ENCODE measurements around the gene PCDHGB6. TPM values are rescaled to one million over a fixed set of nuclear protein-coding genes. Genes with fewer than 3 reads are reported as not detected.
A peak's percentile ranks its signal among the peaks of the same experiment; 100 is the strongest.
"Not testable (repeated sequence)": the region's sequence is repeated elsewhere in the genome, so short reads cannot be mapped to it uniquely, and the experiment has no call there.

The PCDHGB6 gene
- total and polyA plus RNA-seq, 7 experiments from 2014 or later: 0.05 to 0.44 (median 0.16) TPM

DNA sequence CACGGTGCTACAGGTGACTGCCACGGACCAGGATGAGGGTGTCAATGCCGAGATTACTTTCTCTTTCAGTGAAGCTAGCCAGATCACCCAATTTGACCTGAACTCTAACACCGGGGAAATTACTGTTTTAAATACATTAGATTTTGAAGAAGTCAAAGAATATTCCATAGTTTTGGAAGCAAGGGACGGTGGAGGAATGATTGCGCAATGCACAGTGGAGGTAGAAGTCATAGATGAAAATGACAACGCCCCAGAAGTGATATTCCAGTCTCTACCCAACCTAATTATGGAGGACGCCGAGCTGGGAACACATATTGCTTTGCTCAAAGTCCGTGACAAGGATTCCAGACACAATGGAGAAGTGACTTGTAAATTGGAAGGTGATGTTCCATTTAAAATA is 19.2 kb upstream of the PCDHGB6 start:
- Mint-ChIP-seq H3K27me3 (peaks cover 29 to 85% (median 79%) of the 10 kb centered on the region in 5 donors), H3K4me3 (peak overlapping the region in 1 of 10 donors; percentile 27), H3K9me3 (peaks cover 0 to 90% (median 57%) of the 10 kb centered on the region in 11 donors), H3K27ac (no peak overlapping the region), H3K36me3 (peaks cover 5 to 35% (median 10%) of the 10 kb centered on the region in 5 donors), H3K4me1 (peaks cover 0 to 3% (median 0%) of the 10 kb centered on the region in 7 donors)
- Histone ChIP-seq H3K4me1 (ENCODE audit: control insufficient read depth in 2 of 2, insufficient read depth in 2 of 2, low read length in 2 of 2) (no peaks in the 10 kb centered on the region), H3K27me3 (ENCODE audit: control insufficient read depth in 2 of 2, insufficient read depth in 2 of 2, low read length in 2 of 2) (peaks cover 4 to 14% of the 10 kb centered on the region in 2 donors), H3K36me3 (ENCODE audit: control insufficient read depth in 2 of 3, insufficient read depth in 3 of 3, low read length in 3 of 3) (no peaks in the 10 kb centered on the region), H3K9me3 (ENCODE audit: control insufficient read depth in 2 of 3, low read length in 3 of 3) (peaks cover 0 to 45% (median 0%) of the 10 kb centered on the region in 3 experiments), H3K4me3 (ENCODE audit: low read length) (no peak overlapping the region), H3K27ac (ENCODE audit: low read depth, low read length) (no peak overlapping the region)
- ChIA-PET POLR2A (no interaction called here), CTCF (no interaction called here)
- ATAC-seq (no peak), DNase-seq (no peak)
- intact Hi-C loops (cut with micrococcal nuclease): no loop called here

DNA sequence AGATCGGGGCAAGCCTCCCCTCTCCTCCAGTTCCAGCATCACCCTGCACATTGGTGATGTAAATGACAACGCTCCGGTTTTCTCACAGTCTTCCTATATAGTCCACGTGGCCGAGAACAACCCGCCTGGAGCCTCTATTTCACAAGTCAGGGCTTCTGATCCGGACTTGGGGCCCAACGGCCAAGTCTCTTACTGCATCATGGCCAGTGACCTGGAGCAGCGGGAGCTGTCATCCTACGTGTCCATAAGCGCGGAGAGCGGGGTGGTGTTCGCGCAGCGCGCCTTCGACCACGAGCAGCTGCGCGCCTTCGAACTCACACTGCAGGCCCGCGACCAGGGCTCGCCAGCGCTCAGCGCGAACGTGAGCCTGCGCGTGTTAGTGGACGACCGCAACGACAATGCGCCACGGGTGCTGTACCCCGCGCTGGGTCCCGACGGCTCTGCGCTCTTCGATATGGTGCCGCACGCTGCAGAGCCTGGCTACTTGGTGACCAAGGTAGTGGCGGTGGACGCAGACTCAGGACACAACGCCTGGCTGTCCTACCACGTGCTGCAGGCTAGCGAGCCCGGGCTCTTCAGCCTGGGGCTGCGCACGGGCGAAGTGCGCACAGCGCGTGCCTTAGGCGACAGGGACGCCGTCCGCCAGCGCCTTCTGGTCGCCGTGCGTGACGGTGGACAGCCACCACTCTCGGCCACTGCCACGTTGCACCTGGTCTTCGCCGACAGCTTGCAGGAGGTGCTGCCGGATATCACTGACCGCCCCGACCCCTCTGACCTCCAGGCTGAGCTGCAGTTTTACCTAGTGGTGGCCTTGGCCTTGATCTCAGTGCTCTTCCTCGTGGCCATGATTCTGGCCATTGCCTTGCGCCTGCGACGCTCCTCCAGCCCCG is 18.4 kb upstream of the PCDHGB6 start:
- no peak for ATAC-seq
- Mint-ChIP-seq H3K27ac (peak overlapping the region in 2 of 9 donors; percentile 55 to 77), H3K4me3 (peak overlapping the region in 2 of 10 donors; percentile 10 to 13), H3K36me3 (peaks cover 5 to 41% (median 10%) of the 10 kb centered on the region in 5 donors), H3K9me3 (peaks cover 0 to 90% (median 60%) of the 10 kb centered on the region in 11 donors), H3K4me1 (peaks cover 0 to 3% (median 0%) of the 10 kb centered on the region in 7 donors), H3K27me3 (peaks cover 30 to 85% (median 78%) of the 10 kb centered on the region in 5 donors)
- peaks cover 4 to 14% of the 10 kb centered on the region in 2 donors for H3K27me3 ChIP-seq (ENCODE audit: control insufficient read depth in 2 of 2, insufficient read depth in 2 of 2, low read length in 2 of 2)
- H3K9me3 ChIP-seq (ENCODE audit: control insufficient read depth in 2 of 3, low read length in 3 of 3): peaks cover 0 to 45% (median 0%) of the 10 kb centered on the region in 3 experiments
- H3K4me3 ChIP-seq (ENCODE audit: low read length): no peak overlapping the region
- ChIA-PET CTCF (interaction anchor here (1.0 kb wide), 1 partner anchor 28 kb away, joined by 3 read pairs; the partner anchor contains the start of gene PCDHGB7), POLR2A (no interaction called here)
- H3K27ac ChIP-seq (ENCODE audit: low read depth, low read length): no peak overlapping the region
- H3K4me1 ChIP-seq (ENCODE audit: control insufficient read depth in 2 of 2, insufficient read depth in 2 of 2, low read length in 2 of 2): no peaks in the 10 kb centered on the region
- no peaks in the 10 kb centered on the region for H3K36me3 ChIP-seq (ENCODE audit: control insufficient read depth in 2 of 3, insufficient read depth in 3 of 3, low read length in 3 of 3)
- intact Hi-C loops (cut with micrococcal nuclease): no loop called here
- DNase-seq: no peak

DNA sequence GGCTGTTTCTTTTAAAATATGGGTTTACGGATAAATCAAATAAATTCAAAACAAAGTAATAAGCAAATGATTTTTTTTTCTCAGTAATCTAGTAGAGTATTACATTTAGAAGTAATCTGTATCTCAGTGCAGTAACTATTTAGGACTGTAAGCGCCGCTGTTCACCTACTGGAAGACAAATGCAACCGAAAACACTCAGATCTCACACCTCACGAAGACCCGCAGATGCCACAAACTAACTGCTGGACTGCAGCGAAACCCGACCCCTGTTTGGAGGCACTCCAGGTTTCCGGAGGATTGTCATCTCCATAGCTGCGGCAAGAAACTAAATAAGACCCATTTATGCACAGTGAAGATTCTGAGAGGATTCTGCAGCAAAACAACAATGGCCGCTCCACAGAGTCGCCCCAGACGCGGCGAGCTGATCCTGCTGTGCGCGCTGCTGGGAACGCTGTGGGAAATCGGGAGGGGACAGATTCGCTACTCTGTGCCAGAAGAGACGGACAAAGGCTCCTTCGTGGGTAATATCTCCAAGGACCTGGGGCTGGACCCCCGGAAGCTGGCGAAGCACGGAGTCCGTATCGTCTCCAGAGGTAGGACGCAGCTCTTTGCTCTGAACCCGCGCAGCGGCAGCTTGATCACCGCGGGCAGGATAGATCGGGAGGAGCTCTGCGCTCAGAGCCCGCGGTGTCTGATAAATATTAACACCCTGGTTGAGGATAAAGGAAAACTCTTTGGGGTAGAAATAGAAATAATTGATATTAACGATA is 15.2 kb upstream of the PCDHGB6 start, which contains the start of gene PCDHGA8:
TSS of gene PCDHGA8 (plus strand) at position 205 of the 770 bp plus-strand sequence. CDS start at position 386, 181 bp downstream.
- peaks cover 0 to 3% (median 0%) of the 10 kb centered on the region in 7 donors for H3K4me1 Mint-ChIP-seq
- Histone ChIP-seq H3K36me3 (ENCODE audit: control insufficient read depth in 2 of 3, insufficient read depth in 3 of 3, low read length in 3 of 3) (no peaks in the 10 kb centered on the region), H3K4me1 (ENCODE audit: control insufficient read depth in 2 of 2, insufficient read depth in 2 of 2, low read length in 2 of 2) (no peaks in the 10 kb centered on the region), H3K27ac (ENCODE audit: low read depth, low read length) (no peak within 1 kb of the TSS), H3K9me3 (ENCODE audit: control insufficient read depth in 2 of 3, low read length in 3 of 3) (peaks cover 0 to 39% (median 0%) of the 10 kb centered on the region in 3 experiments), H3K27me3 (ENCODE audit: control insufficient read depth in 2 of 2, insufficient read depth in 2 of 2, low read length in 2 of 2) (peaks cover 4 to 12% of the 10 kb centered on the region in 2 donors), H3K4me3 (ENCODE audit: low read length) (no peak within 1 kb of the TSS)
- H3K4me3 Mint-ChIP-seq: peak within 1 kb of the TSS in 3 of 10 donors; percentile 2 to 64 (median 25)
- intact Hi-C loops (cut with micrococcal nuclease): no loop called here
- ATAC-seq (no peak), DNase-seq (no peak)
- H3K27me3 Mint-ChIP-seq: peaks cover 31 to 82% (median 75%) of the 10 kb centered on the region in 5 donors
- peaks cover 3 to 30% (median 10%) of the 10 kb centered on the region in 5 donors for H3K36me3 Mint-ChIP-seq
- ChIA-PET POLR2A (no interaction called here), CTCF (no interaction called here)
- H3K9me3 Mint-ChIP-seq: peaks cover 0 to 88% (median 53%) of the 10 kb centered on the region in 11 donors
- peak within 1 kb of the TSS in 1 of 9 donors; percentile 6 for H3K27ac Mint-ChIP-seq

DNA sequence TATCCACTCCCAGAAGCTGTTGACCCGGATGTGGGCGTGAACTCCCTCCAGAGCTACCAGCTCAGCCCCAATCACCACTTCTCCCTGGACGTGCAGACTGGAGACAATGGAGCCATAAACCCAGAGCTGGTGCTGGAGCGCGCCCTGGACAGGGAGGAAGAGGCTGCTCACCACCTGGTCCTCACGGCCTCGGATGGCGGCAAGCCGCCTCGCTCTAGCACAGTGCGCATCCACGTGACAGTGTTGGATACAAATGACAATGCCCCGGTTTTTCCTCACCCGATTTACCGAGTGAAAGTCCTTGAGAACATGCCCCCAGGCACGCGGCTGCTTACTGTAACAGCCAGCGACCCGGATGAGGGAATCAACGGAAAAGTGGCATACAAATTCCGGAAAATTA is 14.6 kb upstream of the PCDHGB6 start:
- Histone ChIP-seq H3K9me3 (ENCODE audit: control insufficient read depth in 2 of 3, low read length in 3 of 3) (peaks cover 0 to 38% (median 0%) of the 10 kb centered on the region in 3 experiments), H3K4me1 (ENCODE audit: control insufficient read depth in 2 of 2, insufficient read depth in 2 of 2, low read length in 2 of 2) (no peaks in the 10 kb centered on the region), H3K4me3 (ENCODE audit: low read length) (no peak overlapping the region), H3K27me3 (ENCODE audit: control insufficient read depth in 2 of 2, insufficient read depth in 2 of 2, low read length in 2 of 2) (peaks cover 4 to 12% of the 10 kb centered on the region in 2 donors), H3K27ac (ENCODE audit: low read depth, low read length) (no peak overlapping the region), H3K36me3 (ENCODE audit: control insufficient read depth in 2 of 3, insufficient read depth in 3 of 3, low read length in 3 of 3) (no peaks in the 10 kb centered on the region)
- DNase-seq: no peak
- peaks cover 0 to 87% (median 51%) of the 10 kb centered on the region in 11 donors for H3K9me3 Mint-ChIP-seq
- intact Hi-C loops (cut with micrococcal nuclease): no loop called here
- H3K4me3 Mint-ChIP-seq: no peak overlapping the region
- peaks cover 0 to 3% (median 0%) of the 10 kb centered on the region in 7 donors for H3K4me1 Mint-ChIP-seq
- peaks cover 3 to 29% (median 10%) of the 10 kb centered on the region in 5 donors for H3K36me3 Mint-ChIP-seq
- H3K27ac Mint-ChIP-seq: peak overlapping the region in 1 of 9 donors; percentile 6
- ChIA-PET POLR2A (no interaction called here), CTCF (no interaction called here)
- H3K27me3 Mint-ChIP-seq: peaks cover 30 to 84% (median 74%) of the 10 kb centered on the region in 5 donors
- no peak for ATAC-seq

DNA sequence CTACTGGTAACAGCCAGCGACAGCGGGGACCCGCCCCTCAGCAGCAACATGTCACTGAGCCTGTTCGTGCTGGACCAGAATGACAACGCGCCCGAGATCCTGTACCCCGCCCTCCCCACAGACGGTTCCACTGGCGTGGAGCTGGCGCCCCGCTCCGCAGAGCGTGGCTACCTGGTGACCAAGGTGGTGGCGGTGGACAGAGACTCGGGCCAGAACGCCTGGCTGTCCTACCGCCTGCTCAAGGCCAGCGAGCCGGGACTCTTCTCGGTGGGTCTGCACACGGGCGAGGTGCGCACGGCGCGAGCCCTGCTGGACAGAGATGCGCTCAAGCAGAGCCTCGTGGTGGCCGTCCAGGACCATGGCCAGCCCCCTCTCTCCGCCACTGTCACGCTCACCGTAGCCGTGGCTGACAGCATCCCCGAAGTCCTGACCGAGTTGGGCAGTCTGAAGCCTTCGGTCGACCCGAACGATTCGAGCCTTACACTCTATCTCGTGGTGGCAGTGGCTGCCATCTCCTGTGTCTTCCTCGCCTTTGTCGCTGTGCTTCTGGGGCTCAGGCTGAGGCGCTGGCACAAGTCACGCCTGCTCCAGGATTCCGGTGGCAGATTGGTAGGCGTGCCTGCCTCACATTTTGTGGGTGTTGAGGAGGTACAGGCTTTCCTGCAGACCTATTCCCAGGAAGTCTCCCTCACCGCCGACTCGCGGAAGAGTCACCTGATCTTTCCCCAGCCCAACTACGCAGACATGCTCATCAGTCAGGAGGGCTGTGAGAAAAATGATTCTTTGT is 13.2 kb upstream of the PCDHGB6 start:
- intact Hi-C loops (cut with micrococcal nuclease); H3K4me1 Mint-ChIP-seq; DNase-seq; H3K36me3 ChIP-seq (ENCODE audit: control insufficient read depth in 2 of 3, insufficient read depth in 3 of 3, low read length in 3 of 3); H3K4me3 Mint-ChIP-seq; POLR2A ChIA-PET; H3K27ac ChIP-seq (ENCODE audit: low read depth, low read length); H3K4me1 ChIP-seq (ENCODE audit: control insufficient read depth in 2 of 2, insufficient read depth in 2 of 2, low read length in 2 of 2); H3K4me3 ChIP-seq (ENCODE audit: low read length); ATAC-seq; CTCF ChIA-PET: not testable (repeated sequence)
- H3K9me3 ChIP-seq (ENCODE audit: control insufficient read depth in 2 of 3, low read length in 3 of 3): peaks cover 0 to 39% (median 0%) of the 10 kb centered on the region in 3 experiments
- H3K27me3 ChIP-seq (ENCODE audit: control insufficient read depth in 2 of 2, insufficient read depth in 2 of 2, low read length in 2 of 2): peaks cover 4 to 12% of the 10 kb centered on the region in 2 donors
- Mint-ChIP-seq H3K27ac (peak overlapping the region in 1 of 9 donors; percentile 28), H3K9me3 (peaks cover 0 to 86% (median 49%) of the 10 kb centered on the region in 11 donors), H3K27me3 (peaks cover 37 to 85% (median 74%) of the 10 kb centered on the region in 5 donors), H3K36me3 (peaks cover 2 to 27% (median 10%) of the 10 kb centered on the region in 5 donors)
